ENCODE measurements around the gene JPH4.

JPH4 gene

GRCh38 chr14:23577004-23577681, 1.4 kb downstream of the JPH4 start:
- no peak for TF ChIP-seq CTCF (IDR thresholded peaks at IDR 0.05; ENCODE audit: low read depth, low read length)
- no peak overlapping the region for H3K4me3 ChIP-seq (ENCODE audit: low read depth, low read length)

- TF ChIP-seq CTCF (IDR thresholded peaks at IDR 0.05; ENCODE audit: low read depth, low read length): no peak
- H3K4me3 ChIP-seq (ENCODE audit: low read depth, low read length): no peak overlapping the region
Observed at GRCh38 chr14:23573384-23574015, 5.1 kb downstream of the JPH4 start.

GRCh38 chr14:23572836-23573235, 5.8 kb downstream of the JPH4 start:
- H3K4me3 ChIP-seq (ENCODE audit: low read depth, low read length): no peak overlapping the region
- TF ChIP-seq CTCF (IDR thresholded peaks at IDR 0.05; ENCODE audit: low read depth, low read length): no peak

- no peak for TF ChIP-seq CTCF (IDR thresholded peaks at IDR 0.05; ENCODE audit: low read depth, low read length)
- no peak overlapping the region for H3K4me3 ChIP-seq (ENCODE audit: low read depth, low read length)
Observed at GRCh38 chr14:23572524-23572828, 6.1 kb downstream of the JPH4 start.

GRCh38 chr14:23571701-23572523, 6.7 kb downstream of the JPH4 start:
- TF ChIP-seq CTCF (IDR thresholded peaks at IDR 0.05; ENCODE audit: low read depth, low read length): no peak
- no peak overlapping the region for H3K4me3 ChIP-seq (ENCODE audit: low read depth, low read length)

GRCh38 chr14:23570806-23571483, 7.6 kb downstream of the JPH4 start:
- no peak for TF ChIP-seq CTCF (IDR thresholded peaks at IDR 0.05; ENCODE audit: low read depth, low read length)

More at GRCh38 chr14:23570806-23571483, 7.6 kb downstream of the JPH4 start:
- no peak overlapping the region for H3K4me3 ChIP-seq (ENCODE audit: low read depth, low read length)

Measured in WI38 (cell line).